ENCODE measurements around the gene RIN2.
"Not testable (repeated sequence)": the region's sequence is repeated elsewhere in the genome, so short reads cannot be mapped to it uniquely, and the experiment has no call there.

Gene RIN2

DNA sequence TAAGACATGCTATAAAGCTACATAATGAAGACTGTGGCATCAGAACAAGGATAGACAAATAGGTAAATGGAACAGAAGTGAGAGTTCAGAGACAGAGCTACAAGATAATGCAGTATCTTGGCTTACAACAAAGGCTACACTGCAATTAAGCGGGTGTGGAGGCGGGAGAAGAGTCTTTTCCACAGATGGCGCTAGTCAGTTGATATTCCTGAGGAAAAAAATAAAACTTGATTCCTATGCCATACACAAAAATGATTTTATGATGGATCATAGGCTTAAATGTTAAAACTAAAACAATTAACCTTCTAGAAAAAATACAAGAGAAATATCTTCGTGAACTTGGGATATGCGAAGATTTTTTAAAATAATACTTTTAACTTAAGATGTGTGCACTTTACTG is 31.0 kb downstream of the RIN2 start:
- DNase-seq: no peak

DNA sequence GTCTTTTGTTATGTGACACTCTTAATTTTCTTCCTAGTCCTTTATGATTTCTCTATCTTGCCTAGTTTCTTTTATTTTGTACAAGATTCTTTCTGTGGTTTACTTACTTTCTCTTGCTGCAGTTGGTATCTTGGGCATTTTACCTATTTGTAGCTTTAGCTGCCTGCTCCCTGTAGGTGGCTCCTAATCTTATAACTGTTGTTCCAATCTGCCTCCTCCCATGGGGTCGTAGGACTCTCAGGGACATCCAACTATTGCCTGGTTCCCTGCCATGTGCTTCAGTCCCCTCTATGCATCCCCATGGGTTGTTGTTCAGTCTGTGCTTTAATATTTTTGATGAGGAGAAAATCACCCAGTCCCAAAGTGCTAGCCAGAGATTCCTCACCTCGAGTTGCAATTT is 31.4 kb downstream of the RIN2 start:
- no peak for DNase-seq

DNA sequence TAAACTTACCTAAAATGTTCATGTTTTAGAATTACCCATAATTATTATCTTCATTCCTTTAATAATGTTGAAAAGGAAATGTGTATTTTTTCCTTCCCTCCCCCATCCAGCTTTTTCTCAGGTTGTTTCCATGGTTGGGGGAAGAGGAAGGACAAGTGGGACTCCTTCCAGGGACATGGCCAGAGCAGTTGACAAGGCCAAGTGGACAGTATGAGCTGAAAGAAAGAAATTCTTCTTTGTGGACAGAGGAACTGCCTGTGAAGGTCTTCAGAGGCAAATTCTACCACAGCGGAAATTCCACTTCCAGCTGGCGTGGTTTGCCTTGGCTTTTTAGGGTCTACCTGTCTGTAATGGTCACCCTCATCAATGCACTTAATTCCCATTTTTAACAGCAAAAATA is 33.8 kb downstream of the RIN2 start:
- no peak for DNase-seq

DNA sequence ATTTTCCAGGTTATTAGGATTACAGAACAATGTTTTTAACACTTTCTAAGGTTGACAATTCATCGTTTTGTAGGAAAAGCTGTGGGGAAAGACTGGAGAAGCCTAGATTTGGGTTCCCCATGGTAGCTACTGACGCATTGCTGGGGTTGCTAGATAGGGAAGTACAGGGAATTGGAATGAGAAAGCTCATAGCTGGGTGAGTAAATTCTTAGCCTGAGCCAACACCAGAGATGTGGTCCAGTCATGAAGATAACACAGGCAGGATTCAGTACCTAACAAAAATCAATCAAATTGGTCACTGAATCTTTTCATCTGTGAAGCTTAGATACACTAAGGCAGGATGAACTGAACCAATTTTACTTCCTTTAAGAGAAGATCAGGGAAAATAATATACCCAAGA is 35.7 kb downstream of the RIN2 start:
- no peak for DNase-seq

DNA sequence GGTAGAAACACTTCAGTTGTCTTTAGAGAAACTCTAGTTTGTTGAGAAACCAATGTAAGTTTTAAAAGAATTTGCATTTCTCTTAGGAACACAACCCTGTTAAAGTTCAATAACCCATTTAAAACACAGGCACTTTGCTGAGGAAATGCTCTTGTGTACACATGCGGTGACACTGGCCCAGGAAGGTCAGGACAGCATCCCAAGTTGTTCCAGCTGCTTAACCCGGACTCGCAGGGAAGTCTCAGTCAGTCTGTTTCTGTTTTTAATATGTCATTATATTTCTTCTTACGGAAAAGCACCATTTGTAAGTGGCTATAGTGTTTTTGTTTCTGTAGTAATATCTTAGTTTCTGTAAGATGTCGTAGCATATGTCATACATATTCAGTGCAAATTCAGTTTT is 36.9 kb downstream of the RIN2 start:
- no peak for DNase-seq

DNA sequence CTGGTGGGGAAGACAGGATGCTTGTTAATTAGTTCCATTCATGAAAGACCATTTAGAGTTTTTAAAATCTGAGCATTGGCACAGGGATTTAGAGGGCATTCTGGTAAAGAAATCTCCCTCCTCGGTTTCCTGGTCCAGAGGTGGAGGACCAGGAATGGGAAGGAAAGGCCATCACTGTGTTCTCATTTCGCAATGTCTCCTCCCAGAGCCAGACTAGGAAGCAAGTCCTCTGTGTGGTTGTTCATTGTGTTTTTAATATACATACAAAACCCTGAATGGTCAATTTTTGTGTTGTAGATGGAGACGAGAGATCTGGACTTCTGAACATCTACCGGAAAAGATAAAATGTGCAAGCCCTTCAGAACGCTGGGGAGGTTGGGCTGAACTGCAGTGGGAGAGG is 41.3 kb downstream of the RIN2 start:
- DNase-seq: no peak

DNA sequence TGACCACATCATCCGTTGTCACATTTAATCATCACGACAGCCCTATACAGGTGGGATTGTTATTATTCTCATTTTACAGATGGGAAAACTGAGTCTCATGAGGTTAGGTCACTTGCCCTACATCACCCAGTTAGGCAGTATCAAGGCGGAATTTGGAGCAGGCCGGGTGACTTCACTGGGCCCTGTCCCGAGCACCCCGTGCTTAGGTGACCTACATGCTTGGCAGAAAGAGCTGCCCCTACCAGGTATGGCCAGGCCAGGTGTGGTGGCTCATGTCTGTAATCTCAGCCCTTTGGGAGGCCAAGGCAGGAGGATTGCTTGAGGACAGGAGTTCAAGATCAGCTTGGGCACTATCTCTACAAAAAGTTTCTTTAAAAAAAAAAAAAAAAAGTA is 44.0 kb downstream of the RIN2 start:
- no peak for DNase-seq

DNA sequence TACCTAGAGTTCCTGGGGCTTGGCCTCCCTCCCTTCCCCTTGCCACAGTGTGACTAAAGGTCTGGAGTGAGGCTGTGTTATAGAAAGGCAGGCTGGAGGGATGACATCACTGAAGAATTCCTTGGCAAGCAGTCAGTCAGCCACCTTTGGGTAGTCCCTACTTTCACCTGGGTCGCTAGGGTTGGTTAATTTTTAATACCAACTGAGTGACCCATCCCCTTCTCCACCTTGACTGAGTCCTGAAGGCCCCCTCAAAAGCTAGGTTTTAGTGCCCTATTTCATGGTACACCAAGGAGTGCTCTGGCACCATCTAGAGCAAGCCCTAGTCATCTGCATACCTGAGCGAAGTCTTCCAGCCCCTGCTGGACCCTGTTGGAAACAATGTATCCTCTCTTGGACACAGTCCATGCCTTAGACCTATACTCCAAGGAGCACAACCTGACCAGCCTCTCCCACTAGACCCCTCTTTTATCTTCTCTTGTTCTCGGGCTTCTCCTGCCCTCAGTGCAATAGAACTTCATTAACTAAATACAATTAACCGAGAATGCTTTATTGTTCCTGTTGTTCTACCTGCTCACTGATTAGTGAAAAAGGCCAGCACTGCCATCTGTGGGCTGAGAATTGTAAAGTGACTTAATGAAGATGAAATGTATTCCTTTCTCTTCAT is 44.6 kb downstream of the RIN2 start:
- DNase-seq: no peak

DNA sequence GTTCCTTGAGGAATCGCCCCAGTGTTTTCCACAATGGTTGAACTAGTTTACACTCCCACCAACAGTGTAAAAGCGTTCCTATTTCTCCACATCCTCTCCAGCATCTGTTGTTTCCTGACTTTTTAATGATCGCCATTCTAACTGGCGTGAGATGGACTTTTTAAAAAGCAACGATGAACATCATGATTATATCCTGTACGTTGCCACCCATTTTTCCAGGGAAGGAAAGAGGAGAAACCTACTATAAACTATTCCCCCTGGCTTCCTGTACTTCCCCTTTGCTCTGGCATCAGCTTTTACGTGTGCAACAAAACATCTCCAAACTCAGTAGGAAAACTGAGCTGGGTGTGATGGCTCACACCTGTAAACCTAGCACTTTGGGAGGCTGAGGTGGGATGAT is 48.2 kb downstream of the RIN2 start:
- not testable (repeated sequence) for DNase-seq

DNA sequence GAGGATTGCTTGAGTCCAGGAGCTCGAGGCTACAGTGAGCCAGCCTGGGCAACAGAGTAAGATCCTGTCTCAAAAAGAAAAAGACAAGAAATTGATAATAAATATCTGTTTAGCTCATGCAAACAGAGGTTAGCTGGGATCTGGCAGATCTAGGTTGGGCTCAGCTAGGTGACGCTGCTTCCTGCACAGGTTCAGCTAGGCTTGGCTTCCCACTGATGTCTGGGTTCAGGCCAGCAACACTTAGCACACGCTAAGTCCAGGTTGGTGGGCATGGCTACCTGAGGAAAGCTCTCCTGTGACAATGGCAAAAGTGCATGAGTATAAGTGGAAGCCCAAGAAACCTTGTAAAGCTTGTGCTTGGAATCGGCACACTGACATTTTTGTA is 48.7 kb downstream of the RIN2 start:
- no peak for DNase-seq

DNA sequence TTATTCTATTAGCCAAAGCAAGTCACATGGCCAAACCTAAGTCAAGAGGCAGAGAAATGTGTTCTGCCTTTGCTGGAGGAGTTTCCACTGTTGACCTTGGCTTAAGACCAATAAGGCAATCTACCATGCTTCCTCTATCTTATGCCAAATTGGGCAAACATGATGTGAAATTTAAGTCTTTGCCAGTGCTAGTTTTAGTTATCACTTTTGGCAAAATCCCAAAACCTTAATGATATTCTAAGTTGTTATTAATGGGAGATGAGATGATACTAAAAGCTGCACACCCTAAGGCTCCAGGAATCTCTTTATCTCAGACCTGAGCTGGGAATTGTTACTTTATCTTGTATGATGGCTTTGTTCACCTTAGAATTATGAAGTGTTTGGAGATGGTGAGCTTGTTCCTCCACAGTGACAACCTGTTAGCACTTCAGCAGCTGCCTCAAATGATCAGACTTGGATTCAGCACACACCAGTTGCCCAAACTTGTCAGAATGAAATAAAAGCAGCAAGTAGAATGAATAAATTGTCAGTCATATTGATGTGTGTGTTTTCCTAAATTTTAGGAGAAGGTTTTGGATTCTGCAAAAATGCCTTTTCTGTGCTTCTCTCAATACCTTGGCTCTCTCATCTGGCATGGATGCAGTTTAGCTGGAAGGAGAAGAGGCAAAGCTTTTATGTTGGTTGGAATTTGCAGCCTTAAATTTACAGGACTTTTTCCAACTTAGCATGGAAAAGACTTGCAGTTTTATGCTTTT is 49.3 kb downstream of the RIN2 start:
- DNase-seq: no peak

Data from CD4-positive, alpha-beta T cell treated with Interleukin-21 for 1 hour (primary cell).